Osteoblast (primary cell): Measurements from ENCODE around the gene GNL3. TPM values are rescaled to one million over a fixed set of nuclear protein-coding genes. Genes with fewer than 3 reads are reported as not detected.

Source experiments
- DNase-seq: peaks from one replicate; pipeline ENCODE4 v3.0.0; 2011; ENCODE audit warnings: low spot score, mixed read lengths; ENCODE audit not compliant: insufficient read length; ENCODE audit errors: missing footprints
- H2AFZ ChIP-seq: 2 replicates; pipeline ENCODE4 v1.6.0; 2011; ENCODE audit warnings: mild to moderate bottlenecking, low read length
- H3K27ac ChIP-seq: 2 replicates; pipeline ENCODE4 v1.5.1; 2011; ENCODE audit warnings: mild to moderate bottlenecking, low read depth, low read length, moderate library complexity
- H3K27me3 ChIP-seq: 2 replicates; pipeline ENCODE4 v1.6.0; 2012; ENCODE audit warnings: mild to moderate bottlenecking, control low read depth, inconsistent platforms, low read length, moderate library complexity; ENCODE audit not compliant: insufficient read depth
- H3K36me3 ChIP-seq: 2 replicates; pipeline ENCODE4 v1.5.1; 2011; ENCODE audit warnings: mild to moderate bottlenecking, low read length, control low read depth, moderate library complexity; ENCODE audit not compliant: insufficient read depth
- H3K4me1 ChIP-seq: 2 replicates; pipeline ENCODE4 v1.5.1; 2011; ENCODE audit warnings: mild to moderate bottlenecking, low read length, control low read depth, moderate library complexity; ENCODE audit not compliant: insufficient read depth
- H3K4me2 ChIP-seq: 2 replicates; pipeline ENCODE4 v1.6.0; 2011; ENCODE audit warnings: mild to moderate bottlenecking, low read length; ENCODE audit not compliant: insufficient read depth
- H3K4me3 ChIP-seq: fragments of 200-600 bp; sonication (generic); 3 replicates; pipeline ENCODE4 v1.5.1; 2012; ENCODE audit warnings: mild to moderate bottlenecking, low read length, inconsistent platforms; ENCODE audit not compliant: insufficient read depth
- H3K79me2 ChIP-seq: 2 replicates; pipeline ENCODE4 v1.6.0; 2012; ENCODE audit warnings: mild to moderate bottlenecking, low read length, control low read depth, inconsistent platforms; ENCODE audit not compliant: insufficient read depth
- H3K9me3 ChIP-seq: 2 replicates; pipeline ENCODE4 v1.5.1; 2011; ENCODE audit warnings: low read depth, low read length, control low read depth
- H4K20me1 ChIP-seq: 2 replicates; pipeline ENCODE4 v1.6.0; 2012; ENCODE audit warnings: mild to moderate bottlenecking, low read length, control low read depth; ENCODE audit not compliant: insufficient read depth
- CTCF ChIP-seq: IDR thresholded peaks from 2 replicates; pipeline ENCODE4 v1.5.1; 2011; ENCODE audit warnings: mild to moderate bottlenecking, low read depth, low read length, moderate library complexity; ENCODE audit errors: extremely low read depth
- total RNA-seq: library from RNA; depleted of rRNA; stranded (reverse); fragments of >200 nt; gene quantifications from 2 replicates; pipeline ENCODE4 v1.2.3, GENCODE V29; 2012

GNL3 gene
- total RNA-seq, 1 donor, result 129 TPM

- Histone ChIP-seq H4K20me1 (no peaks in the 10 kb centered on the region), H3K27ac (no peak overlapping the region), H3K36me3 (peaks cover 16% of the 10 kb centered on the region), H3K4me1 (peaks cover 4% of the 10 kb centered on the region), H3K9me3 (no peaks in the 10 kb centered on the region), H3K4me3 (no peak overlapping the region), H3K27me3 (no peaks in the 10 kb centered on the region), H2AFZ (no peak overlapping the region), H3K4me2 (no peak overlapping the region), H3K79me2 (peaks cover 7% of the 10 kb centered on the region)
- no peak for TF ChIP-seq CTCF
- DNase-seq, result no peak
Measured at GRCh38 chr3:52712291-52713212, 26.7 kb downstream of the GNL3 start.

- DNase-seq, result no peak
- Histone ChIP-seq H3K4me1 (no peaks in the 10 kb centered on the region), H2AFZ (no peak overlapping the region), H3K79me2 (no peaks in the 10 kb centered on the region), H4K20me1 (no peaks in the 10 kb centered on the region), H3K27ac (no peak overlapping the region), H3K4me3 (no peak overlapping the region), H3K9me3 (no peaks in the 10 kb centered on the region), H3K27me3 (no peaks in the 10 kb centered on the region), H3K36me3 (no peaks in the 10 kb centered on the region), H3K4me2 (no peak overlapping the region)
- no peak for TF ChIP-seq CTCF
Measured at GRCh38 chr3:52714335-52715302, 28.8 kb downstream of the GNL3 start.

- no peak for DNase-seq
- H3K4me2 ChIP-seq, result no peak overlapping the region
- H4K20me1 ChIP-seq, result no peaks in the 10 kb centered on the region
- no peak overlapping the region for H3K4me3 ChIP-seq
- no peaks in the 10 kb centered on the region for H3K4me1 ChIP-seq
- H3K27me3 ChIP-seq, result no peaks in the 10 kb centered on the region
- no peaks in the 10 kb centered on the region for H3K79me2 ChIP-seq
- no peak overlapping the region for H2AFZ ChIP-seq
- TF ChIP-seq CTCF, result no peak
- no peaks in the 10 kb centered on the region for H3K36me3 ChIP-seq
- H3K9me3 ChIP-seq, result no peaks in the 10 kb centered on the region
- no peak overlapping the region for H3K27ac ChIP-seq
Measured at GRCh38 chr3:52715714-52716305, 30.0 kb downstream of the GNL3 start.
